ENCODE results near the gene SUDS3.
A peak's percentile ranks its signal among the peaks of the same experiment; 100 is the strongest.

SUDS3 gene

DNA sequence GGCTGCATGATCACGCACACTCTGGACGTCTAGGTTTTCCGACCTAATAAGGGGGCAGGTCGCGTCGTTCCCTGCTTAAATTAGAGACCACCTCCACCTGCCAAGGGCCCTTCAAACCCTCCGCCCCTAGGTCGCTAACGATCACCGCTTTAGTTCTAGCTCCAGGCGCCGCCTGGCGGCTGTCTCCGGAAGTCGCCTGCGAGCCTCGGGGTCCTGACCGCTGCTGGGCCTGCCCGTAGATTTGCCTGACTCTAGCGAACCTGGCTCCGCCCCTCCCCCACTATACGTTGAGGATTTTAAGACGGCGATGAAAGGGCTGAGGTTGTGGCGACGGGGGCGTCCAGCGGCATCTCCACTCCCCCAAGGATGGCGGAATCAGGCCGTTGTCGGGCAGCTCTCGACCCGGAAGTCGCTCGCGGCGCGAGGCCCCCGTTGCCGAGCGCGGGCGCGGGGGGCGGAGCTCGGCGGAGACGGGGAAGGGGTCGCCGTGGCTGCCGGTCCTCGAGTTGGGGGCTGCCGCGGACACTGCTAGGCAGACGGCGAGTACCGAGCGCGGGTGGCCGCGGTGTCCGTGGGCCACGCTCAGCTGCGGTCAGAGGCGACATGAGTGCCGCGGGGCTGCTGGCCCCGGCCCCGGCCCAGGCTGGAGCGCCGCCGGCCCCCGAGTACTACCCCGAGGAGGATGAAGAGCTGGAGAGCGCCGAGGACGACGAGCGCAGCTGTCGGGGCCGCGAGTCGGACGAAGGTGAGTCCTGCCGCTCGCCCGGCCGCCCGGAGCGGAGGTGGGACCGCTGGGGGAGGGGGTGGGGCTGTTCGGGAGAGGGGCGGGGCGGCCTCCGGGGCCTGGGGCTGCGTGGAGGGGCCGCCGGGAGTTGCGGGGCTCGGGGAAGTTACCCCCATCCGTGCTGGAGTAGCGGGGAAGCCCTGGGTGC is at the start of gene SUDS3:
TSS of gene SUDS3 (plus strand) at position 467 of the 932 bp plus-strand sequence. CDS start at position 604, 137 bp downstream.
- Histone ChIP-seq H3K27ac (ENCODE audit: low read length) (no peak within 1 kb of the TSS), H3K4me1 (ENCODE audit: control insufficient read depth, insufficient read depth, low read length) (no peaks in the 10 kb centered on the region), H3K4me3 (ENCODE audit: low read length) (peak within 1 kb of the TSS; percentile 98), H3K27me3 (ENCODE audit: control insufficient read depth, insufficient read depth, low read length) (no peaks in the 10 kb centered on the region; the same call in 1 of the 2 replicates), H3K9me3 (ENCODE audit: control insufficient read depth, insufficient read depth, low read length) (no peaks in the 10 kb centered on the region), H3K36me3 (ENCODE audit: control insufficient read depth, insufficient read depth, low read length) (peaks cover 3% of the 10 kb centered on the region; the same call in 1 of the 2 replicates)
- peak; percentile 82 for DNase-seq (ENCODE audit: low read depth, low spot score)
- WGBS (ENCODE audit: insufficient coverage, insufficient read length) = no CpG with 5 or more reads among the region's 102 CpGs

DNA sequence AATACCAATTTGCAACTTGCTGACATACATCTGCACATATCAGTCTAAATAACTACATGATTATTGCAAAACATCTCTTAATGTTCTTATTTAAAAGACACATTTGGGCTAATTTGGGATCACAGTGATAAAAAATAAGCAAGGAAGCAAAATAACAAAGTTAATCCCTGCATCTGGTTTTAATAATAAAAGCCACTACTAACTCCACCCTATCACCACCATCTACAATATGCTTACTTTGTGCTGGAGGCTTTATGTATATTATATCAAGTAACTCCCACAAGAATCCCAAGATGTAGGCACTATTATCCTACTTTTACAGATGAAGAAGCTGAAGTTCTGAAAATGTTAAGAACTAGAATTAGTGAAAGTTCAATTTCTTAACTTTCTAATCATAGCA is 49.4 kb upstream of the SUDS3 start:
- DNase-seq (ENCODE audit: low read depth, low spot score) = no peak
- no peak overlapping the region for H3K4me3 ChIP-seq (ENCODE audit: low read length)
- no peak overlapping the region for H3K27ac ChIP-seq (ENCODE audit: low read length)
- no peaks in the 10 kb centered on the region for H3K4me1 ChIP-seq (ENCODE audit: control insufficient read depth, insufficient read depth, low read length)
- no peaks in the 10 kb centered on the region for H3K9me3 ChIP-seq (ENCODE audit: control insufficient read depth, insufficient read depth, low read length)
- H3K36me3 ChIP-seq (ENCODE audit: control insufficient read depth, insufficient read depth, low read length) = no peaks in the 10 kb centered on the region
- H3K27me3 ChIP-seq (ENCODE audit: control insufficient read depth, insufficient read depth, low read length) = no peaks in the 10 kb centered on the region

DNA sequence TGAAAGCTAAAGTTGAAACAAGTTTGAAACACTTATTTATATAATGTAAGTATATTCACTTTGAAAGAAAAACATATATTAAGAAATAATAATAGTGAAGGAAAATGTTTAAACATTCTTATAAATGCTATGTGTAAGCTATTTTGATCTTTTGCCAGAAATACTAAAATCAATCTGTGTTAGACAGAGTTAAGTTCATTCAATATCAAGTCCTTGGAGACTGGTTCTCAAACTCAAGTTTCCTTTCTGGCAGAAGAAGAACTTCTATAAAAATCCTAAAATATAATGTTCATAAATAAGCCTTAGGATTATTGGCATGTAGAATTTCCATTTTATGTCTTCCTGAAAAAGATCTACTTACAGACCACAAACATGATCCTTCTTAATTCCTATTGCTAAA is 49.0 kb upstream of the SUDS3 start:
- no peaks in the 10 kb centered on the region for H3K27me3 ChIP-seq (ENCODE audit: control insufficient read depth, insufficient read depth, low read length)
- no peak overlapping the region for H3K27ac ChIP-seq (ENCODE audit: low read length)
- no peaks in the 10 kb centered on the region for H3K9me3 ChIP-seq (ENCODE audit: control insufficient read depth, insufficient read depth, low read length)
- no peaks in the 10 kb centered on the region for H3K4me1 ChIP-seq (ENCODE audit: control insufficient read depth, insufficient read depth, low read length)
- H3K4me3 ChIP-seq (ENCODE audit: low read length) = no peak overlapping the region
- DNase-seq (ENCODE audit: low read depth, low spot score) = no peak
- H3K36me3 ChIP-seq (ENCODE audit: control insufficient read depth, insufficient read depth, low read length) = no peaks in the 10 kb centered on the region

- no peak overlapping the region for H3K4me3 ChIP-seq (ENCODE audit: low read length)
- no peaks in the 10 kb centered on the region for H3K4me1 ChIP-seq (ENCODE audit: control insufficient read depth, insufficient read depth, low read length)
Measured at GRCh38 chr12:118328486-118329330, 47.6 kb upstream of the SUDS3 start.

DNA sequence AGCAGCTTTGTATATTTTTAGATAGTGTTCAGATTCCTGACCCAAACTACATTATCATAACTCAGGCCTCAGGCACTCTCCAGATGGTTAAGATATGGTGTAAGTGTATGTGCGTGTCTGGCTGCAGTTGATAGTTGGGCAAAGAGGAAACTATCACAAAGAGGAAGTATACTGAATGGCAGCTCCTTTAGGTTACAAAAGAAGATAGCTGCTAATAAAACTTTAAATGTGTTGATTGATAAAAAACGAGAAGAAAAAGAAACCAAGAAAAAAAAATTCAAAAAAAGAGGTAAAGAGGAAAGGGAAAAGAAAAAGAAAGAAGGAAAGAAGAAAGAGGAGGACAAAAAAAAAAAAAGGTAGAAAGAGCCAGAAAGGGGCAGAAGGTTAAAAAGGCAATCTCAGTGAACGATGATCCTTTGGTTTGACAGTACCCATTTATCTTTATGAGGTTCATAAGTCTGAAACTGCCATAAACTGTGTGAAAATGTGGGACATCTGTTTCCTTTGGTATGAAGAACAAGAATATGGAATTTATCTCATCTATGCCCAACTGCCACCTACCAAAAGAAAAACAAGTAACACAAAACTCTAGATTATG is 45.8 kb upstream of the SUDS3 start:
- no peaks in the 10 kb centered on the region for H3K27me3 ChIP-seq (ENCODE audit: control insufficient read depth, insufficient read depth, low read length)
- no peak overlapping the region for H3K27ac ChIP-seq (ENCODE audit: low read length)
- WGBS (ENCODE audit: insufficient coverage, insufficient read length) = no CpG with 5 or more reads among the region's 3 CpGs
- no peak for DNase-seq (ENCODE audit: low read depth, low spot score)
- no peak overlapping the region for H3K4me3 ChIP-seq (ENCODE audit: low read length)
- H3K9me3 ChIP-seq (ENCODE audit: control insufficient read depth, insufficient read depth, low read length) = no peaks in the 10 kb centered on the region
- no peaks in the 10 kb centered on the region for H3K4me1 ChIP-seq (ENCODE audit: control insufficient read depth, insufficient read depth, low read length)
- no peaks in the 10 kb centered on the region for H3K36me3 ChIP-seq (ENCODE audit: control insufficient read depth, insufficient read depth, low read length)

More at GRCh38 chr12:118328486-118329330, 47.6 kb upstream of the SUDS3 start:
- WGBS (ENCODE audit: insufficient coverage, insufficient read length) = no CpG with 5 or more reads among the region's 3 CpGs
- no peaks in the 10 kb centered on the region for H3K27me3 ChIP-seq (ENCODE audit: control insufficient read depth, insufficient read depth, low read length)
- no peak for DNase-seq (ENCODE audit: low read depth, low spot score)
- no peak overlapping the region for H3K27ac ChIP-seq (ENCODE audit: low read length)
- H3K36me3 ChIP-seq (ENCODE audit: control insufficient read depth, insufficient read depth, low read length) = no peaks in the 10 kb centered on the region
- H3K9me3 ChIP-seq (ENCODE audit: control insufficient read depth, insufficient read depth, low read length) = no peaks in the 10 kb centered on the region

DNA sequence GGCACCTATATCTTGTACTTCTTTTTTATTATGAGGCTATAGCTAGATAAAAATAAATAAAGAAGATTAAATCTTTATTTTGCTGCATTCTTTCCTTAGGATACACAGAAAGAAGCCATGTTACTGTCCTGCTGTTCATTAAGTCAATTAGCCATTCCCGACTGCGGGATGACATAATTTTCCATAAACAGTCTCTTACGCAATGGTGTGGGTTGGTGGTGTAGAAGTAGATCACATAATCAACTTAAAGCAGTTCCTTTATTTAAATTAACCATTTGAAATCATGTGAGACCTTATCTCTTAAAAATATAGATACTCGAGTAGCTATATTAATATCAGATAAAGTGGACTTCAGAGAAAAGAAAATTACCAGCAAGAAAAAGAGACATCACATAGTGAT is 43.8 kb upstream of the SUDS3 start:
- Histone ChIP-seq H3K4me3 (ENCODE audit: low read length) (no peak overlapping the region), H3K27ac (ENCODE audit: low read length) (no peak overlapping the region), H3K27me3 (ENCODE audit: control insufficient read depth, insufficient read depth, low read length) (no peaks in the 10 kb centered on the region), H3K4me1 (ENCODE audit: control insufficient read depth, insufficient read depth, low read length) (no peaks in the 10 kb centered on the region), H3K9me3 (ENCODE audit: control insufficient read depth, insufficient read depth, low read length) (no peaks in the 10 kb centered on the region), H3K36me3 (ENCODE audit: control insufficient read depth, insufficient read depth, low read length) (no peaks in the 10 kb centered on the region)
- DNase-seq (ENCODE audit: low read depth, low spot score) = no peak
- WGBS (ENCODE audit: insufficient coverage, insufficient read length) = no CpG with 5 or more reads among the region's 4 CpGs

- Histone ChIP-seq H3K4me1 (ENCODE audit: control insufficient read depth, insufficient read depth, low read length) (no peaks in the 10 kb centered on the region), H3K36me3 (ENCODE audit: control insufficient read depth, insufficient read depth, low read length) (no peaks in the 10 kb centered on the region), H3K9me3 (ENCODE audit: control insufficient read depth, insufficient read depth, low read length) (no peaks in the 10 kb centered on the region), H3K27me3 (ENCODE audit: control insufficient read depth, insufficient read depth, low read length) (no peaks in the 10 kb centered on the region), H3K4me3 (ENCODE audit: low read length) (no peak overlapping the region), H3K27ac (ENCODE audit: low read length) (no peak overlapping the region)
- no CpG with 5 or more reads among the region's 3 CpGs for WGBS (ENCODE audit: insufficient coverage, insufficient read length)
- no peak for DNase-seq (ENCODE audit: low read depth, low spot score)
Measured at GRCh38 chr12:118334241-118334640, 42.1 kb upstream of the SUDS3 start.

DNA sequence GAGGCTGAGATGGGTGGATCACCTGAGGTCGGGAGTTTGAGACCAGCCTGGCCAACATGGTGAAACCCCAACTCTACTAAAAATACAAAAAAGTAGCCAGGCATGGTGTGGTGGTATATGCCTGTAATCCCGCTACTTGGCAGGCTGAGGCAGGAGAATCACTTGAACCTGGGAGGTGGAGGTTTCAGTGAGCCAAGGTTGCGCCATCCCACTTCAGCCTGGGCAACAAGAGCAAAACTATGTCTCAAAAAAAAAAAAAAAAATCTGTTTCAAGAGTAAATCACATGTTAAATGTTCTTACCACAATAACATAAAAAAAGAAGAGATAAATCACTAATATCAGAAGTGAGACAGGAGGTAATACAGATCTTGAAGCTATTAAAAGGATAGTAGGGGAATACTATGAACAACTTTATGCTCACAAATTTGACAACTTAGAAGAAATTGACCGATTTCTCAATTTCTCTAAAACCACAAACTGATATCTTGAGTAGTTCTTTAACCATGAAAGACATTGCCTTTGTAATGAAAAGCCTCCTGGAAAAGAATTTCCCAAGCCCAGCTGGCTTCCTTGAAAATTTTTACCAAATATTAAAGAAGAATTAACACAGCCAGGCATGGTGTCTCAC is 41.3 kb upstream of the SUDS3 start:
- H3K9me3 ChIP-seq (ENCODE audit: control insufficient read depth, insufficient read depth, low read length) = no peaks in the 10 kb centered on the region
- no peaks in the 10 kb centered on the region for H3K27me3 ChIP-seq (ENCODE audit: control insufficient read depth, insufficient read depth, low read length)
- H3K4me1 ChIP-seq (ENCODE audit: control insufficient read depth, insufficient read depth, low read length) = no peaks in the 10 kb centered on the region
- no peak overlapping the region for H3K27ac ChIP-seq (ENCODE audit: low read length)
- no peak overlapping the region for H3K4me3 ChIP-seq (ENCODE audit: low read length)
- H3K36me3 ChIP-seq (ENCODE audit: control insufficient read depth, insufficient read depth, low read length) = no peaks in the 10 kb centered on the region
- WGBS (ENCODE audit: insufficient coverage, insufficient read length) = no CpG with 5 or more reads among the region's 4 CpGs
- DNase-seq (ENCODE audit: low read depth, low spot score) = no peak

GRCh38 chr12:118336123-118336522 is 40.2 kb upstream of the SUDS3 start:
- H3K36me3 ChIP-seq (ENCODE audit: control insufficient read depth, insufficient read depth, low read length) = no peaks in the 10 kb centered on the region
- H3K9me3 ChIP-seq (ENCODE audit: control insufficient read depth, insufficient read depth, low read length) = no peaks in the 10 kb centered on the region
- WGBS (ENCODE audit: insufficient coverage, insufficient read length) = no CpG with 5 or more reads among the region's 2 CpGs
- H3K4me1 ChIP-seq (ENCODE audit: control insufficient read depth, insufficient read depth, low read length) = no peaks in the 10 kb centered on the region
- H3K4me3 ChIP-seq (ENCODE audit: low read length) = no peak overlapping the region
- no peak for DNase-seq (ENCODE audit: low read depth, low spot score)
- no peak overlapping the region for H3K27ac ChIP-seq (ENCODE audit: low read length)
- no peaks in the 10 kb centered on the region for H3K27me3 ChIP-seq (ENCODE audit: control insufficient read depth, insufficient read depth, low read length)

- WGBS (ENCODE audit: insufficient coverage, insufficient read length) = no CpG with 5 or more reads among the region's 6 CpGs
- no peaks in the 10 kb centered on the region for H3K27me3 ChIP-seq (ENCODE audit: control insufficient read depth, insufficient read depth, low read length)
Measured at GRCh38 chr12:118337194-118337838, 39.0 kb upstream of the SUDS3 start.

More at GRCh38 chr12:118337194-118337838, 39.0 kb upstream of the SUDS3 start:
- no peak for DNase-seq (ENCODE audit: low read depth, low spot score)
- no peaks in the 10 kb centered on the region for H3K4me1 ChIP-seq (ENCODE audit: control insufficient read depth, insufficient read depth, low read length)
- no peaks in the 10 kb centered on the region for H3K36me3 ChIP-seq (ENCODE audit: control insufficient read depth, insufficient read depth, low read length)
- no peaks in the 10 kb centered on the region for H3K9me3 ChIP-seq (ENCODE audit: control insufficient read depth, insufficient read depth, low read length)
- H3K4me3 ChIP-seq (ENCODE audit: low read length) = no peak overlapping the region
- H3K27ac ChIP-seq (ENCODE audit: low read length) = no peak overlapping the region

Data from iPS DF 6.9 (cell line).